Right renal pelvis (tissue), 4 donors: ENCODE measurements around the gene SCGB1D2. TPM values are rescaled to one million over a fixed set of nuclear protein-coding genes. Genes with fewer than 3 reads are reported as not detected.
A peak's percentile ranks its signal among the peaks of the same experiment; 100 is the strongest.
"Not testable (repeated sequence)": the region's sequence is repeated elsewhere in the genome, so short reads cannot be mapped to it uniquely, and the experiment has no call there.

Experiments used
- DNase-seq, 4 donors: peaks; one replicate each; pipeline ENCODE4 v3.0.0-alpha.2; 2013; ENCODE audit warnings: low read depth in 4 of 4, low spot score in 3 of 4, missing footprints in 1 of 4
- polyA plus RNA-seq, 4 donors: library from polyadenylated mRNA; unstranded; fragments of 120-200 nt; gene quantifications; one replicate each; pipeline ENCODE4 v1.2.1, GENCODE V29; 2013; ENCODE audit not compliant: insufficient read length in 4 of 4

SCGB1D2 gene, protein sequence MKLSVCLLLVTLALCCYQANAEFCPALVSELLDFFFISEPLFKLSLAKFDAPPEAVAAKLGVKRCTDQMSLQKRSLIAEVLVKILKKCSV
- polyA plus RNA-seq: 1 to 10 TPM; 1.9 to 2.9 (median 2.3) TPM

DNA sequence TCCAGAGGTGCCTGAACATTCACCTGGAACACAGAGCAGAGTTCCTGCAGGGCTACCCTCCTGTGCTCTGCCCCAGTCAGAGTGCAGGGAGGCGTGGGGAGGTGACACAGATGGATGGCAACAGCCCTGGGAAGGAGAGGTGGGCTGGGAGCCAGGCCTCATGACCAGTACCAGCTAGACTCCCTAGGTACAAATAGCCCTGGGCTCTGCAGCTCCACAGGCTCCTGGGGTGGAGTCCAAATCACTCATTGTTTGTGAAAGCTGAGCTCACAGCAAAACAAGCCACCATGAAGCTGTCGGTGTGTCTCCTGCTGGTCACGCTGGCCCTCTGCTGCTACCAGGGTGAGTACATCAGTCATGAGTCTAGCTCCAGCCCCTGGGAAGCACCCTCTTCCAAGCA, at the start of gene SCGB1D2:
SCGB1D2 (plus strand) TSS at position 219 of the 400 bp plus-strand sequence; CDS start at position 288, 69 bp downstream.
- peak in 3 of 4 donors; percentile 9 to 19 (median 10) for DNase-seq

DNA sequence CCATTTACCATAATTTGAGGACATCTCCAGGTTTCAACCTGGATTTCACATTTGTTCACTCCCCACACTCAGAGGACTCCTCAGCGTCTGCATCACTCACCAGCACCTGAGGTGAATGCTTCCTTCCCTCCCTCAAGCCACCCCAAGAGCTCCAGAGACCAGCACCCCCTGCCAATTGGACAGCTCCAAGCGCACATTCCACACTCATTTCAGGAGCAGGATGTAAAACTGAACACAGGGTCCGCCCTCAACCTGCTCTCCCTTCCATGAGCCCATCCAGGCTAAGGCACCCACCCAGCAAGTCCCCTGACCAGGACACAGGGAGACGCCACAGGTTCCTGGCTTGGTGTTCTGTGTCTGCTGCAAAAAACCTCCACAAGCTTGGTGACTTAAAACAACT, 48.1 kb upstream of the SCGB1D2 start:
- no peak for DNase-seq

DNA sequence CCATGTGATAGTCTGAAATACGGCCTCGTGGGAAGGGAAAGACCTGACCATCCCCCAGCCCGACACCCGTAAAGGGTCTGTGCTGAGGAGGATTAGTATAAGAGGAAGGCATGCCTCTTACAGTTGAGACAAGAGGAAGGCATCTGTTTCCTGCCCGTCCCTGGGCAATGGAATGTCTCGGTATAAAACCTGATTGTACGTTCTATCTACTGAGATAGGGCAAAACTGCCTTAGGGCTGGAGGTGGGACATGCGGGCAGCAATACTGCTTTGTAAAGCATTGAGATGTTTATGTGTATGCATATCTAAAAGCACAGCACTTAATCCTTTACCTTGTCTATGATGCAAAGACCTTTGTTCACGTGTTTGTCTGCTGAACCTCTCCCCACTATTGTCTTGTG, 47.0 kb upstream of the SCGB1D2 start:
- not testable (repeated sequence) for DNase-seq

DNA sequence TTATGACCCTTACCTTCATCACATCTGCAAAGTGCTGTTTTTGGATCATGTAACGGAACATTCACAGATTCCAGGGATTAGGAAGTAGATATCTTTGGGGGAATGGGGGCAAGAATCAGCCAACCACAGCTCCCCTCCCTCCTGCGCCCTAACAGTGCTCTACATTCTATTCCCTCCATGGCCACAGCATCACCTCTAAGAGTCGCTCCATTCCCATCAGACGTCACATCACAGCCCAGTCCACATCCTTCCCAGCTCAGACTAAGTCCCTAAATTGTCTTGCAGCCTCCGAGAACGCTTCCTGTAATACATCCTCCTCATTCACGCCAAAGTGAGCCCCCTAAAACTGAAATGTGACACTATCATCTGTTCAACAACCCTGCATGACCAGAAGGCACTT, 46.1 kb upstream of the SCGB1D2 start:
- DNase-seq: no peak

DNA sequence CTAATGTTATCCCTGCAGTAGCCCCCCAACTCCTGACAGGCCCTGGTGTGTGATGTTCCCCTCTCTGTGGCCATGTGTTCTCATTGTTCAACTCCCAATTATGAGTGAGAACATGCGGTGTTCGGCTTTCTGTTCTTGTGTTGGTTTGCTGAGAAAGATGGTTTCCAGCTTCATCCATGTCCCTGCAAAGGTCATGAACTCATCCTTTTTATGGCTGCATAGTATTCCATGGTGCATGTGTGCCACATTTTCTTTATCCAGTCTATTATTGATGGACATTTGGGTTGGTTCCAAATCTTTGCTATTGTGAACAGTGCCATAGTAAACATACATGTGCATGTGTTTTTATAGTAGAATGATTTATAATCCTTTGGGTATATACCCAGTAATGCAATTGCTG, 44.6 kb upstream of the SCGB1D2 start:
- not testable (repeated sequence) for DNase-seq

DNA sequence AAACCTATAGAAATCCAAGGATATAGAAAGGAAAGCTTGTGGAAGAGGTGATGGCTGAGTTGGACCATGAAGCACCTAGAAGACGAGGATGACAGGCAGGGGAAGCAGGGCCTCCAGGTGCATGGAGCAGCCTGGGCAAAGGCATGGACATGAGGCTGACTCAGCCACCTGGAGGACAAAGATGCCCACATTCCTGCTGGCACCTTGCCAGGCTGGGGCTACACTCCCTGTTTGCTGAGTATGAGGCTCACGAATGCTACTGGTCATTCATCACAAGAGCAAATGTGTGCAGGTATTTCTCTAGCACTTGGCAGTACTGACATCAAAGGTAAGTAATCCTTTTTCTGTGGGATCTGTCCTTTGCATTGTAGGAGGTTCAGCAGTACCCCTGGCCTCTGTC, 40.7 kb upstream of the SCGB1D2 start:
- no peak for DNase-seq

DNA sequence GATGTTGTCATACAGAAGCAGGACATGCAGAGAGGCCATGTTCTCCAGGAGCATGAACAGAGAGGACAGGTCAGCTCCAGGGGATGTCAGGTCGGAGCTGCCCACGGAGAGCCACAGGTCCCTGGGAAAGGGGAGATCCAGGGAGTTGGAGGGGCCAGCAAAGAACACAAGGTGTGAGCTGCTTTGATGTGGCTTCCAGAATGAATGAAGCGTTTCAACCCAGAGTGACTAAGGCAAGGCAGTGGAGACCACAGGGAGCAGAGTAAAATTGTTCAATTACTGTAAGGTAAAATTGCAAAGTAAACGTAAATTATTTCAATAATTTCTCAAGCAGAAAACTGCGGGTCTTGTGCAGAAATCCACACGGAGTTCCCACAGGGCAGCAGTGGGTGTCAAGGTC, 39.1 kb upstream of the SCGB1D2 start:
- DNase-seq: no peak

DNA sequence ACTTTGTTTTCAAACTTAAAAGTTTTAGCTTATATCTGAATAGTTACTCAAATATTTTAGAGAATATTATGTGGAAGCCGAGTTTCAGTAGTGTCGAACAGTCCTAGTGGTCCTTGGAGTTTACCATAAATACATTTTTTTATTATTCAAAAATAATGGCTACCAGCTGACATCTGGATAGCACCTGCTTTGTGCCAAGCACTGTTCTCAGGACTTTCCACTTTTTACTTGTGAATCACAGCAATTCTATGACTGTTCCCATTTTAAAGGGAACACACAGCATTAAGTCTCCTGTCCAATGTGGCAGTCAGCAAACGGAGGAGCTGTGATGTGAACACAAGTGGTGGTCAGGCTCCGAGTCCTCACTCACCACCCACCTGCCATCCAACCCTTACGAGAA, 37.6 kb upstream of the SCGB1D2 start:
- DNase-seq: no peak

DNA sequence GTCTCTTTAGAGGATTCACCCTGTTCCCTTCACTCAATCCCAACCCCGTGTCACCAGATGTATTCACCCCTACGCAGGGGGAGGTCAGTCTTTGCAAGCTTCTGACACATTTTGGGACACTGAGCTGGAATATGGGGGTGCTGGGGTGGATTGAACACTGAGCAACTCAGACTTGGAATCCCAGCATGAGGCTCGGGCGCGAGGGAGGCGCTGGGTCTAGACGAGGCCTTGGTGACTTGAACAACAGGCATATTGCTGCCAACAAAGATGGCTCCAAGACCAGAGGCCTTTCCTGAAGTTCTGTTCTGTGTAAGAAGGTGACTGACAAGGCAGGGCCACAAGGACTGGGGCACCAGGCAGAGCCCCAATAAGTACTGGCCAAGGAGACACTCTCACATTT, 36.6 kb upstream of the SCGB1D2 start:
- DNase-seq: no peak

DNA sequence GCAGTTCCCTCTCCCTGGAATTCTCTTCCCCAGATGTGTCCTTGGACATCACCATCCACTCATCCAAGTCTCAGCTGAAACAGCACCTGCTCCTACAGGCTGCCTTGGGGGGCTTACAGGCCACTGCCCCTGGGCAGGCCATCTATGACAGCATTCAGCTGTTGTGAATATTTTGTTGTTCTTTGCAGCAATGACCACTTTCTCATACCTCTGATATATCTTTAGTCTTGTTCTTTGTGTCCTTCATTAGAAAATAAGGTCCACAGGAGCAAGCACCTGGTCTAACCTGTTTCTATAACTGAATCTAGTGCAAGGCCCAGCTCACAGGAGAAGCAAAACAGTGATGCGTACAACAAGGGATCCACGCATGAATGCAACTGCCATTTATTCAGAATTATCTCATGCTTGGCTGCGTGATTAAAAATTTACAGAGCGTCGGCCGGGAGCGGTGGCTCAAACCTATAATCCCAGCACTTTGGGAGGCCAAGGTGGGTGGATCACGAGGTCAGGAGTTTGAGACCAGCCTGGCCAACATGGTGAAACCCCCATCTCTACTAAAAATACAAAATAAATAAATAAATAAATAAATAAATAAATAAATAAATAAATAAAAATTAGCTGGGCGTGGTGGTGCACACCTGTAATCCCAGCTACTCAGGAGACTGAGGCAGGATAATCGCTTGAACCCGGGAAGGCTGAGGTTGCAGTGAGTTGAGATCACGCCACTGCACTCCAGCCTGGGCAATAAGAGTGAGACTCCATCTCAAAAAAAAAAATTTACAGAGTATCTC, 35.6 kb upstream of the SCGB1D2 start:
- DNase-seq: peak in 3 of 4 donors; percentile 13 to 22 (median 18)

DNA sequence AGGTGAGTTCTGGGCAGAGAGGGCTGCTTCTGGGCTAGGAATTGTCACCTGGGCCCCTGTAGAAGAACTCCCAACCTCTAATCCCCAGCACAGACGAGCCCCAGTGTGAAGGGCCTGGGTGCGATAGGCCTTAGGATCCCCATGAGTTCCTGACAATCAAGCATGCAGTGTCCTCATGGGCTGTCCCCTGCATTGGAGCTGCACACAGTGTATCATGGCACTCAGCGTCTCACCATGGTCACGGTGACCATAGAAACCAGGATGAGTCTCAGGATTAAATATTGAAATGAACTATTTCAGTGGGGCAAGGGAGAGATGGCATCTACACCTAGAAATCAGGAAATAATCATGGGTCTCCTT, 33.3 kb upstream of the SCGB1D2 start:
- DNase-seq: no peak

DNA sequence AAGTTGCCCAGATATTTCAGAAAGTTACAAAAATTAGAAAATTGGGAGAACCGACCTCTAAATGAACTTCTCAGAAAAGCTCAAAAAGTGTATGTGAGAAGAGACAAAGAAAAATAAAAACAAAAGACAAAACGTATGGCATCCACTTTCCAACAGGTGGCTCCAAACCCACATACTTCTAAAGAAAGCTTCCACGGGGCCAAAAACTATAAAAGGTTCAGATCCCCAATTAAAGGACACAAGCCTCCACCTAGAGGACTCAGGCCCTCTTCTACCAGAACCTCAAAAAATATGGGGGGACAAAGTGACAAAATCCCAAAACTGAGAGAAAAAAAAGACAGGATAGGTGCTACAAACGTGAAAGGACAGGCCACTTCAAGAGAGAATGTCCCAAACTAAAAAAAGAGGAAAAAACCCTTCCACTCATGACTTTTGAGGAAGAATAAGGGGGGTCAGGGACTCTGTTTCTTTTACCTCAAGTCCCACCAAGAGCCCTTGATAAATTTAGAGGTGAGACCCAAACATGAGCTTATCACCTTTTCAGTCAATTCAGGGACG, 24.8 kb upstream of the SCGB1D2 start:
- DNase-seq: no peak

DNA sequence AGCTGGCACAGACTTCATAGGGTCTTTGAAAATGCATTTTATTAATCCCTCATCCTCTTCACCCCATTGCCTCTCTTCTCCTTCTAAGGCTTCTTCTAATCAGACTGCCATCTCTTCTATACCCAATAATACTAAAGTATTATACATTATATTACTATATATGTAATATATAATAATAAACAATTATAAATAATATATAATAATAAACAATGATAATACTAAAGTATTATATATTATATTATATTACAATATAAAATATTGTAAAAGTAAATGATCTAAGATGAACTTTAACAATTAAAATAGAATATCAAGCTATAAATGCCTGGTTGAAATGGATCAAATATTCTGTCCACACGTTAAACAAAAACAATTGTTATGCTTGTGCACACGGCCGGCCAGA, 20.5 kb upstream of the SCGB1D2 start:
- DNase-seq: no peak

DNA sequence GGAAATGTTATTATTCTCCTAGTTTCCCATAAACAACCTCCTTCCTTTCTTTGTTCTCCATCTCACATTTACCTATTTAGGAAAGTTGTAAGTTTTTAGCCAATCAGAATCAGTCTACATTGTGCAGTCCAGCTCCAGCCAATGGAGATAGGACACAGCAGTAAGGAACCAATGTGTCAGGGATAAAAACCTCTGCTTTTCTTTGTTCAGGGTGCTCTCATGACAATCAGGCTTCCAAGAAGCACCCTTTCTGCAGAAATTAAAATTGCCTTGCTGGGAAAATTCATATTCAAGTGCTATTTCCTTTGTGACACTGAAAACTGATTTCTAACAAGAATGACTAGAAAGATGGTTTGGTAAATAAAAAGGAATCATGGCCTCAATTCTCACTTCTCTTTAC, 18.9 kb upstream of the SCGB1D2 start:
- no peak for DNase-seq

DNA sequence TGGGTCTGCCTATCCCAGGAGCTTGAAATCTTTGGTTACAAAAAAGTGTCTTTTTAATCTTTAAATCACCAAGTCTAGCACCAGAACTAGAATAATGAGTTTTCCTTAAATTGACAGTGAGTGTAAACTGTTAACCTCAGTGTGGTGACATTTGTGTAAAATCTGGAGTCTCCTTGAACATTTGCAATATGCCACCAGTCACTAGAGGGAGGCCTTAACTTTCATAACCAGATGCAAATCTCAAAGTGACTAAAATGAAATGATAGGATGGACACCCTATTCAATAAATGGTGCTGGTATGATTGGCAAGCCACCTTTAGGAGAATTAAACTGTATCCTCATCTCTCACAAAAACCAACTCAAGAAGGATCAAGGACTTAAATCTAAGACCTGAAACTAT, 8.3 kb upstream of the SCGB1D2 start:
- no peak for DNase-seq

DNA sequence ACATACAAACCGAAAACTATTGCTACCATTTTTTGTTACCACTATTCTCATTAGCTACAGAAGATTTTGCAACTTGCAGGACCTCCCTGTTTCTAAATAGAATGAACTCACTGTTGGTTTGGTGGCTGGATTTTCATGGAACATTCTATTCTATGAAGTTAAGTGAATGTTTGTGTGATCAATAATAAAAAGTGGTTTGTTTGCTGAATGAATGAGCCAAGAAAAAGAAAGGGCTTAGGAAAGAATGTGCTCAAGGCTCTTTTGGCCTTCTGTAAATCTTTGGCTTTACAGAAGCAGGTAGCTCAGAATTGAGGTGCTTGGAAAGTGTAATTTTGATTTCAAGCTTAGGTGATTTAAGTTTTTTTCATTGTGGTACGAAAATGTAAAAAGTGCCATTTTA, 5.9 kb upstream of the SCGB1D2 start:
- DNase-seq: no peak

DNA sequence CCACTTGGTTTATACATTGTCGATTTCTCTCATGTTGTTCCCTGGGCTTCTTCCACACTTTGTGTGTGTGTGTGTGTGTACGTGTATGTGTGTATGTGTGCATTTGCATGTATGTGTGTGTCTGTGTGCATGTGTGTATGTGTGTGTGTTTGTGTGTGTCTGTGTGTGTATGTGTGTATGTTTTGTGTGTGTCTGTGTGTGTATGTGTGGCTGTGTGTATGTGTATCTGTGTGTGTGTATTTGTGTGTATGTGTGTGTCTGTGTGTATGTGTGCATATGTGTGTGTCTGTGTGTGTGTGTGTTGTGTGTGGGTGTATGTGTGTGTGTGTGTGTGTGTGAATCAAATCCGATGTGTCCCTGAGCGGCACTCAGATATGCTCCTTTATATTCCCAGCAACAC, 4.5 kb upstream of the SCGB1D2 start:
- no peak for DNase-seq

DNA sequence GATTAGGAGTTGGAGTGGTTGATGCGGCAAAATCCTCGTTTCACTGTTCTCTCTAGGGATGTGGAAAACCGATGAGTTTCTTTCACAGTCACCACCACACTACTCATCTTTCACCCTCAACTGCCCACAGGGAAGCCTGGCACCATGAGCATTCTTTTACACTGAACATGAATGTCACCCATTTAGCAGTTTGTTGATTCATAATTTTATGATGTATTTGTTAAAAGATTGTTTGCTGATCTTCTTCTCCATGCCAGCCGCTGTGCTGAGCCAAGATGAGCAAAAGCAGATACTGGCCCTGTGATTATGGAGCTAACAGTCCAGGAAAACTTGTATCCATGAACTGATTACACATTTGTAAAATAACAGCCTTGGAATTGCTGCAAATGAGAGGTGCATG, 3.9 kb upstream of the SCGB1D2 start:
- no peak for DNase-seq

DNA sequence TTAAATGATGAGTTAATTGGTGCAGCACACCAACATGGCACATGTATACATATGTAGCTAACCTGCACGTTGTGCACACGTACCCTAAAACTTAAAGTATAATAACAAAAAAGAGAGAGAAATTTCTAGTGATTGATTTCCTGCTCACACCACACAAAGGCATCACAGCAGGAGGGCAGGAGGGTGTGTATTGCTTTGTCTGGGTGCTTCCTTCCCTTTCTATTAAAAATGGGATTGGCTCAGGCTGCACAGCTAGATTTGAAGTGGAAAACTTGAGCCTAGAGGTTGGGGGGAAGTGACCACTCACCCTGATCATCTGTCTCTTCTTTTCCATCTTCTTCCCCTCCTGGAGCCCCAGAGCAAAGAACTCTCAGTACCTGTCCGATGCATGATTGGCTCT, 944 bp upstream of the SCGB1D2 start:
- DNase-seq: no peak

DNA sequence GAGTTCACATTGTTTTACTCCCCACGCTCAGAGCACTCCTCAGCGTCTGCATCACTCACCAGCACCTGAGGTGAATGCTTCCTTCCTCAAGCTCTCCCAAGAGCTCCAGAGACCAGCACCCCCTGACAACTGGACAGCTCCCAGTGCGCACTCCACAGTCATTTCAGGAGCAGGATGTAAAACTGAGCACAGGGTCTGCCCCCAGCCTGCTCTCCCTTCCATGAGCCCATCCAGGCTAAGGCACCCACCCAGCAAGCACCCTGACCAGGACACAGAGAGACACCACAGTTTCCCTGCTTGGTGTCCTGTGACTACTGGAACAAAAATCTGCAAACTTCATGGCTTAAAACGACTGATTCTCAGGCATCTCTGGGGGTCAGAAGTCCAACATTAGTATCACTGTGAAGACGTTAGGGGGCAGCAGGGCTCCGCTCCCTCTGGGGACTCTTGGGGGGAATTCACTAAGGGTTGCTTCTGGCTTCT, 3.3 kb downstream of the SCGB1D2 start:
- peak; percentile 28 to 47 (median 39) for DNase-seq

DNA sequence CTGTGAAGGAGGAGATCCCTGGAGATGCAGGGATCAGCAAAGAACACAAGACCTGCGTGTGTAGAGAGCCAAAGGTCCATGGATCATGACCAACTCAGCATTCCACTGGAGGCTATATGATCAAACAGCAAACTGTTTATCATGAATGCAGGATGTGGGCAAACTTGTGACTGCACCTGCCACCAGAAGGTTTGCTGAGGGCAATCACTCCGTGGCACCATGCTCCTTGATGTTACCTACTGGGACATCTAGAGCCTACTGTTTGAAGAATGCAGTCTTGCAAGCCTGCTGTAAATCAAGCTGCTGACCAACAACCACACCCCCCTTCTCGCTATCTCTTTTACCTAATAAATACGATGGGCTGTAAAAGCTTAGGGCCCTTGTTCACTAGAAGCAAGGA, 9.7 kb downstream of the SCGB1D2 start:
- DNase-seq: no peak

DNA sequence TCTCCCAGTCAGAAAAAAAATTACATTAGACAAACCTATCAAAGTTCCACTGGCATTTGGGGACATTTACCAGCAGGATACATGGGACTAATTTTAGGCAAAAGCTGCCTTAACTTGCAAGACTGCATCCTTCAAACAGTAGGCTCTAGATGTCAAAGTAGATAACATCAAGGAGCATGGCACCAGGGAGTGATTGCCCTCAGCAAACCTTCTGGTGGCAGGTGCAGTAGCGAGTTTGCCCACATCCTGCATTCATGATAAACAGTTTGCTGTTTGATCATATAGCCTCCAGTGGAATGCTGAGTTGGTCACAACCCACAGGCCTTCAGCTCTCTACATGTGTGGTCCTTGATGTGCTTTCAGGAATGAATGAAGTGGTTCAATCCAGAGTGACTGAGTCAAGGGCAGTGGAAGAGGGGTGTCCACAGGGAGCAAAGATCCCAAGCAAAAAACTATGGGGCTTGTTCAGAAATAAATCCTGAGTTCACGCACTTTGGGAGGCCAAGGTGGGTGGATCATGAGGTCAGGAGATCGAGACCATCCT, 12.0 kb downstream of the SCGB1D2 start:
- no peak for DNase-seq
